Uterus (tissue), 4 donors: ENCODE results near the gene KLF18. TPM values are rescaled to one million over a fixed set of nuclear protein-coding genes. Genes with fewer than 3 reads are reported as not detected.

Experiments used
- DNase-seq, 2 donors: peaks; one replicate each; pipeline ENCODE4 v3.0.0-alpha.2; 2019 to 2020
- H3K27ac ChIP-seq, 2 donors: fragments of 200-600 bp; sonication (generic); 1 replicate in 1 of 2; 2 replicates in 1 of 2; pipeline ENCODE4 v1.5.1; 2016 to 2018
- H3K27me3 ChIP-seq, 2 donors: fragments of 200-600 bp; sonication (generic); one replicate each; pipeline ENCODE4 v1.5.1; 2018 to 2019; ENCODE audit warnings: control low read depth in 1 of 2
- H3K36me3 ChIP-seq, 2 donors: fragments of 200-600 bp; sonication (generic); one replicate each; pipeline ENCODE4 v1.5.1; 2019; ENCODE audit warnings: control low read depth in 1 of 2
- H3K4me1 ChIP-seq, 2 donors: fragments of 200-600 bp; sonication (generic); one replicate each; pipeline ENCODE4 v1.5.1; 2018 to 2019; ENCODE audit warnings: control low read depth in 1 of 2
- H3K4me3 ChIP-seq, 2 donors: fragments of 200-600 bp; sonication (generic); 1 replicate in 1 of 2; 2 replicates in 1 of 2; pipeline ENCODE4 v1.5.1; 2018 to 2019; ENCODE audit warnings: mild to moderate bottlenecking in 1 of 2
- H3K9me3 ChIP-seq, 2 donors: fragments of 200-600 bp; sonication (generic); one replicate each; pipeline ENCODE4 v1.5.1; 2019; ENCODE audit warnings: control low read depth in 1 of 2
- POLR2A ChIP-seq, 2 donors: fragments of 450-650 bp; IDR thresholded peaks; one replicate each; pipeline ENCODE4 v1.6.1; 2016; ENCODE audit warnings: antibody characterized with exemption in 2 of 2, mild to moderate bottlenecking in 1 of 2, moderate library complexity in 1 of 2
- intact Hi-C: fragments of 100-400 bp; cut with DNase I; formaldehyde crosslinking; loops from one replicate; pipeline ENCODE4 v1.15.1; 2023; ENCODE audit warnings: low total_unique reads
- total RNA-seq, 4 donors: library from RNA; depleted of rRNA in 3 of 4; stranded (reverse); fragments of >200 nt in 3 of 4; gene quantifications; one replicate each; pipeline versions ENCODE4 v1.1.0 to v1.2.4, GENCODE V29; 2014 to 2023
- TF ChIP-seq, protein P1 (sequence below), 4 experiments: fragments of 200-600 bp in 2 of 4; fragments of 450-650 bp in 2 of 4; sonication (generic) in 2 of 4; IDR thresholded peaks; one replicate each; pipeline ENCODE4 v1.5.1; 2016 to 2019; ENCODE audit warnings: antibody characterized with exemption in 4 of 4, mild to moderate bottlenecking in 2 of 4, moderate library complexity in 1 of 4
- donor health status: DM: yes; HTN: yes; CAD: no.

Gene KLF18
- not detected for total RNA-seq

- no peak within 1 kb of the TSS for H3K4me3 ChIP-seq
- DNase-seq: no peak
- intact Hi-C loops: no loop called here
- H3K4me1 ChIP-seq: no peaks in the 10 kb centered on the region
- H3K9me3 ChIP-seq: peaks cover 0 to 8% of the 10 kb centered on the region in 2 donors
- H3K36me3 ChIP-seq: no peaks in the 10 kb centered on the region
- no peaks in the 10 kb centered on the region for H3K27me3 ChIP-seq
- no peak for TF ChIP-seq POLR2A (IDR thresholded peaks at IDR 0.05)
- TF ChIP-seq, protein P1, sequence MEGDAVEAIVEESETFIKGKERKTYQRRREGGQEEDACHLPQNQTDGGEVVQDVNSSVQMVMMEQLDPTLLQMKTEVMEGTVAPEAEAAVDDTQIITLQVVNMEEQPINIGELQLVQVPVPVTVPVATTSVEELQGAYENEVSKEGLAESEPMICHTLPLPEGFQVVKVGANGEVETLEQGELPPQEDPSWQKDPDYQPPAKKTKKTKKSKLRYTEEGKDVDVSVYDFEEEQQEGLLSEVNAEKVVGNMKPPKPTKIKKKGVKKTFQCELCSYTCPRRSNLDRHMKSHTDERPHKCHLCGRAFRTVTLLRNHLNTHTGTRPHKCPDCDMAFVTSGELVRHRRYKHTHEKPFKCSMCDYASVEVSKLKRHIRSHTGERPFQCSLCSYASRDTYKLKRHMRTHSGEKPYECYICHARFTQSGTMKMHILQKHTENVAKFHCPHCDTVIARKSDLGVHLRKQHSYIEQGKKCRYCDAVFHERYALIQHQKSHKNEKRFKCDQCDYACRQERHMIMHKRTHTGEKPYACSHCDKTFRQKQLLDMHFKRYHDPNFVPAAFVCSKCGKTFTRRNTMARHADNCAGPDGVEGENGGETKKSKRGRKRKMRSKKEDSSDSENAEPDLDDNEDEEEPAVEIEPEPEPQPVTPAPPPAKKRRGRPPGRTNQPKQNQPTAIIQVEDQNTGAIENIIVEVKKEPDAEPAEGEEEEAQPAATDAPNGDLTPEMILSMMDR (IDR thresholded peaks at IDR 0.05): no peak
- no peak within 1 kb of the TSS for H3K27ac ChIP-seq
These were observed at the start of gene KLF18 for GRCh38 chr1:44141531-44141930. Gene KLF18, minus strand, starts transcription at chr1:44141631. Its CDS starts 0 bp downstream, at chr1:44141631.

- Histone ChIP-seq H3K36me3 (no peaks in the 10 kb centered on the region), H3K27ac (no peak overlapping the region), H3K4me1 (no peaks in the 10 kb centered on the region), H3K27me3 (no peaks in the 10 kb centered on the region), H3K4me3 (no peak overlapping the region), H3K9me3 (no peaks in the 10 kb centered on the region)
- DNase-seq: no peak
- intact Hi-C loops: no loop called here
- TF ChIP-seq, protein P1 (IDR thresholded peaks at IDR 0.05): no peak
- TF ChIP-seq POLR2A (IDR thresholded peaks at IDR 0.05): no peak
These were observed 33.2 kb upstream of the KLF18 start for GRCh38 chr1:44174630-44175029.

DNA sequence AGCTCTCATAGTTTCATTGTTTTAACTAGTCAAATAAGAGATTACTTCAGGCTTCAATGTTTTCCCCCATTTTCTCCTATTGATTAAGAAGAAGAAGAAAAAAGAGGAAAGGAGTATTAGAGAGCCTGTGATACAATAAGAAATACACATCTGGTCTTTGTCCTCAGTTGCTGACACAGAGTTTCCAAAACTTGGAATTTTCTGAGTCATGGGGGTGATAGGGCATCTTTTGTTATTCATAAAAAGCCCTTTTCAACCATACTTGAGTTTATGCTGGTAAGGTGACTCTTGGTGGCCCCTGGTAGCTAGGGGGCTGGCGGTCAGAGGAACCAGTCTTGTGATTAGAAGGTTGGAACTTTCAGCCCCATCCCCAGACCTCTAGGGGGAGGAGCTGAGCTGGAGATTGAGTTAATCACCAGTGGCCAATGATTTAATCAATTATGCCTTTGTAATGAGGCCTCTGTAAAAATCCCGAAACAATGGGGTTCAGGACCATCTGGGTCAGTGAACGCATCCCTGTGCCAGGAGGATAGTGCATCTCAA, 28.9 kb upstream of the KLF18 start:
- Histone ChIP-seq H3K27me3 (no peaks in the 10 kb centered on the region), H3K9me3 (no peaks in the 10 kb centered on the region), H3K36me3 (no peaks in the 10 kb centered on the region), H3K27ac (no peak overlapping the region), H3K4me1 (no peaks in the 10 kb centered on the region), H3K4me3 (no peak overlapping the region)
- intact Hi-C loops: no loop called here
- TF ChIP-seq, protein P1 (IDR thresholded peaks at IDR 0.05): no peak
- no peak for TF ChIP-seq POLR2A (IDR thresholded peaks at IDR 0.05)
- no peak for DNase-seq

GRCh38 chr1:44168520-44169098, 27.2 kb upstream of the KLF18 start:
- Histone ChIP-seq H3K4me1 (no peaks in the 10 kb centered on the region), H3K4me3 (no peak overlapping the region), H3K36me3 (no peaks in the 10 kb centered on the region), H3K9me3 (no peaks in the 10 kb centered on the region), H3K27me3 (no peaks in the 10 kb centered on the region), H3K27ac (no peak overlapping the region)
- TF ChIP-seq, protein P1 (IDR thresholded peaks at IDR 0.05): no peak
- TF ChIP-seq POLR2A (IDR thresholded peaks at IDR 0.05): no peak
- no peak for DNase-seq
- intact Hi-C loops: no loop called here

DNA sequence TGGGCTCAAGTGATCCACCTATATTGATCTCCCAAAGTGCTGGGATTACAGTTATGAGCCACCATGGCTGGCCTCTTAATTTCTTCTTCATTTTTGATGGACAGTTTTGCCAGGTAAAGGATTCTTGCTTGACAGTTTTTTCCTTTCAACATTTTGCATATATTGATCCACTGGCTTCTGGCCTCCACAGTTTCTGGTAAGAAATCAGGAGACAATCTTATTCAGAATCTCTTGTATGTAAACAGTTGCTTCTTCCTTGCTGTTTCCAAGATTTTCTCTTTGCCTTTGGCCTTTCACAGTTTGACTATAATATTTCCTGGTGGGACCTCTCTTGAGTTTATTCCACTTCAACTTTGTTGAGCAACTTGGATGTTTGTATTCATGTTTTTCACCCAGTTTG, 20.1 kb upstream of the KLF18 start:
- H3K4me3 ChIP-seq: no peak overlapping the region
- DNase-seq: no peak
- no peak for TF ChIP-seq POLR2A (IDR thresholded peaks at IDR 0.05)
- TF ChIP-seq, protein P1 (IDR thresholded peaks at IDR 0.05): no peak
- no peaks in the 10 kb centered on the region for H3K36me3 ChIP-seq
- H3K4me1 ChIP-seq: no peaks in the 10 kb centered on the region
- H3K9me3 ChIP-seq: no peaks in the 10 kb centered on the region
- no peak overlapping the region for H3K27ac ChIP-seq
- no peaks in the 10 kb centered on the region for H3K27me3 ChIP-seq
- intact Hi-C loops: no loop called here
